NB4 (cell line): ENCODE measurements around the gene OARD1.

Experiments
- MYC ChIP-seq: IDR thresholded peaks from 2 replicates; pipeline ENCODE4 v1.6.1; 2011; ENCODE audit warnings: low read depth, low read length
- POLR2A ChIP-seq: IDR thresholded peaks from 2 replicates; pipeline ENCODE4 v1.6.1; 2011; ENCODE audit warnings: mild to moderate bottlenecking; ENCODE audit not compliant: insufficient read length; ENCODE audit errors: extremely low read depth
- TF ChIP-seq, protein P1 (sequence below): IDR thresholded peaks from one replicate; pipeline ENCODE4 v1.5.1; 2012; ENCODE audit warnings: low read depth, low read length
- TF ChIP-seq, protein P2 (sequence below): IDR thresholded peaks from 2 replicates; pipeline ENCODE4 v1.6.1; 2011; ENCODE audit warnings: low read depth, low read length

DNA sequence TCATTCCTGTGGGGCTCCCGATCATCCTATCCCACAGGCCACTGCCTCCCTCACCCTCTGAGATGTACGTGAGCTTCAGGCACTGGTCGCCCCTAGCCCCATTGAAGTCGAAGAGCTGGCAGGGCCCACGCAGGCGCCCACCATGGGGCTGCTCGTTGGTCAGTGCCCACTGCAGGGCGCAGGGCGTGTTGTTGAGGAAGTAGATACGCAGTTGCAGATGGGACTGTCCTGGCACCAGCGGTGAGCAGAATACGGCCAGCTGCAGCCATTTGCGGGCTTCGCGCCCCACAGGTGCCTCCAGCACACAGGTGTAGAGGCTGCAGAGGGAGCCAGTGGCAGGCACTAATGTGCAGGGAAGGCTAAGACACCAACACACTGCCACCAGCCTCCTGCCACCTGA is 39.3 kb downstream of the OARD1 start:
- TF ChIP-seq, protein P1, sequence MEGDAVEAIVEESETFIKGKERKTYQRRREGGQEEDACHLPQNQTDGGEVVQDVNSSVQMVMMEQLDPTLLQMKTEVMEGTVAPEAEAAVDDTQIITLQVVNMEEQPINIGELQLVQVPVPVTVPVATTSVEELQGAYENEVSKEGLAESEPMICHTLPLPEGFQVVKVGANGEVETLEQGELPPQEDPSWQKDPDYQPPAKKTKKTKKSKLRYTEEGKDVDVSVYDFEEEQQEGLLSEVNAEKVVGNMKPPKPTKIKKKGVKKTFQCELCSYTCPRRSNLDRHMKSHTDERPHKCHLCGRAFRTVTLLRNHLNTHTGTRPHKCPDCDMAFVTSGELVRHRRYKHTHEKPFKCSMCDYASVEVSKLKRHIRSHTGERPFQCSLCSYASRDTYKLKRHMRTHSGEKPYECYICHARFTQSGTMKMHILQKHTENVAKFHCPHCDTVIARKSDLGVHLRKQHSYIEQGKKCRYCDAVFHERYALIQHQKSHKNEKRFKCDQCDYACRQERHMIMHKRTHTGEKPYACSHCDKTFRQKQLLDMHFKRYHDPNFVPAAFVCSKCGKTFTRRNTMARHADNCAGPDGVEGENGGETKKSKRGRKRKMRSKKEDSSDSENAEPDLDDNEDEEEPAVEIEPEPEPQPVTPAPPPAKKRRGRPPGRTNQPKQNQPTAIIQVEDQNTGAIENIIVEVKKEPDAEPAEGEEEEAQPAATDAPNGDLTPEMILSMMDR = no peak
- TF ChIP-seq POLR2A (no peak), MYC (no peak)
- TF ChIP-seq, protein P2, sequence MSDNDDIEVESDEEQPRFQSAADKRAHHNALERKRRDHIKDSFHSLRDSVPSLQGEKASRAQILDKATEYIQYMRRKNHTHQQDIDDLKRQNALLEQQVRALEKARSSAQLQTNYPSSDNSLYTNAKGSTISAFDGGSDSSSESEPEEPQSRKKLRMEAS = no peak
